Mucosa of stomach (tissue), 1 donor: ENCODE results near the gene STK24.

Experiments used
- H3K27me3 ChIP-seq: one replicate; pipeline ENCODE4 v1.7.0; 2013; ENCODE audit warnings: mild to moderate bottlenecking, low read length; ENCODE audit not compliant: control insufficient read depth, insufficient read depth
- H3K36me3 ChIP-seq: one replicate; pipeline ENCODE4 v1.7.0; 2013; ENCODE audit warnings: low read length; ENCODE audit not compliant: control insufficient read depth, insufficient read depth
- H3K4me1 ChIP-seq: one replicate; pipeline ENCODE4 v1.7.0; 2013; ENCODE audit warnings: mild to moderate bottlenecking, low read length; ENCODE audit not compliant: control insufficient read depth, insufficient read depth
- H3K4me3 ChIP-seq: one replicate; pipeline ENCODE4 v1.7.0; 2013; ENCODE audit warnings: low read length
- H3K9ac ChIP-seq: one replicate; pipeline ENCODE4 v1.7.0; 2013; ENCODE audit warnings: mild to moderate bottlenecking, low read length, moderate library complexity
- H3K9me3 ChIP-seq: one replicate; pipeline ENCODE4 v1.7.0; 2013; ENCODE audit warnings: mild to moderate bottlenecking, low read length, moderate library complexity; ENCODE audit not compliant: control insufficient read depth
- donor health status: Pancreatic carcinoma.

The STK24 gene

GRCh38 chr13:98565726-98566565 is 11.0 kb downstream of the STK24 start:
- Histone ChIP-seq H3K9me3 (no peaks in the 10 kb centered on the region), H3K4me1 (peaks cover 58% of the 10 kb centered on the region), H3K9ac (peak overlapping the region; percentile 37), H3K36me3 (no peaks in the 10 kb centered on the region), H3K27me3 (no peaks in the 10 kb centered on the region), H3K4me3 (no peak overlapping the region)

GRCh38 chr13:98564204-98564603 is 12.7 kb downstream of the STK24 start:
- no peaks in the 10 kb centered on the region for H3K9me3 ChIP-seq
- no peak overlapping the region for H3K4me3 ChIP-seq
- H3K9ac ChIP-seq, result no peak overlapping the region
- H3K27me3 ChIP-seq, result no peaks in the 10 kb centered on the region
- peaks cover 6% of the 10 kb centered on the region for H3K36me3 ChIP-seq
- peaks cover 47% of the 10 kb centered on the region for H3K4me1 ChIP-seq

GRCh38 chr13:98563071-98563470 is 13.8 kb downstream of the STK24 start:
- Histone ChIP-seq H3K4me3 (no peak overlapping the region), H3K27me3 (no peaks in the 10 kb centered on the region), H3K36me3 (peaks cover 6% of the 10 kb centered on the region), H3K9me3 (no peaks in the 10 kb centered on the region), H3K4me1 (peaks cover 49% of the 10 kb centered on the region), H3K9ac (no peak overlapping the region)

GRCh38 chr13:98559169-98559568 is 17.7 kb downstream of the STK24 start:
- no peaks in the 10 kb centered on the region for H3K9me3 ChIP-seq
- H3K36me3 ChIP-seq, result peaks cover 6% of the 10 kb centered on the region
- peaks cover 45% of the 10 kb centered on the region for H3K4me1 ChIP-seq
- H3K9ac ChIP-seq, result no peak overlapping the region
- no peaks in the 10 kb centered on the region for H3K27me3 ChIP-seq
- no peak overlapping the region for H3K4me3 ChIP-seq

GRCh38 chr13:98557937-98558792 is 18.7 kb downstream of the STK24 start:
- no peak overlapping the region for H3K9ac ChIP-seq
- H3K27me3 ChIP-seq, result no peaks in the 10 kb centered on the region
- no peak overlapping the region for H3K4me3 ChIP-seq
- no peaks in the 10 kb centered on the region for H3K9me3 ChIP-seq
- H3K4me1 ChIP-seq, result peaks cover 52% of the 10 kb centered on the region
- H3K36me3 ChIP-seq, result peaks cover 6% of the 10 kb centered on the region

- H3K36me3 ChIP-seq, result peaks cover 6% of the 10 kb centered on the region
- H3K9me3 ChIP-seq, result no peaks in the 10 kb centered on the region
- H3K4me1 ChIP-seq, result peaks cover 52% of the 10 kb centered on the region
- H3K4me3 ChIP-seq, result no peak overlapping the region
- no peaks in the 10 kb centered on the region for H3K27me3 ChIP-seq
- peak overlapping the region; percentile 3 for H3K9ac ChIP-seq
Observed at GRCh38 chr13:98556968-98557631, 19.8 kb downstream of the STK24 start.

- H3K36me3 ChIP-seq, result peaks cover 6% of the 10 kb centered on the region
- H3K27me3 ChIP-seq, result no peaks in the 10 kb centered on the region
- no peak overlapping the region for H3K9ac ChIP-seq
- H3K9me3 ChIP-seq, result no peaks in the 10 kb centered on the region
- H3K4me1 ChIP-seq, result peaks cover 50% of the 10 kb centered on the region
- no peak overlapping the region for H3K4me3 ChIP-seq
Observed at GRCh38 chr13:98556142-98556816, 20.6 kb downstream of the STK24 start.

GRCh38 chr13:98549728-98550317 is 27.1 kb downstream of the STK24 start:
- H3K4me1 ChIP-seq, result peaks cover 37% of the 10 kb centered on the region
- no peaks in the 10 kb centered on the region for H3K27me3 ChIP-seq
- H3K4me3 ChIP-seq, result no peak overlapping the region
- peaks cover 7% of the 10 kb centered on the region for H3K36me3 ChIP-seq
- no peak overlapping the region for H3K9ac ChIP-seq
- H3K9me3 ChIP-seq, result no peaks in the 10 kb centered on the region

GRCh38 chr13:98549006-98549727 is 27.7 kb downstream of the STK24 start:
- Histone ChIP-seq H3K4me1 (peaks cover 35% of the 10 kb centered on the region), H3K9me3 (no peaks in the 10 kb centered on the region)

GRCh38 chr13:98548230-98548629 is 28.7 kb downstream of the STK24 start:
- no peaks in the 10 kb centered on the region for H3K9me3 ChIP-seq
- no peak overlapping the region for H3K4me3 ChIP-seq
- H3K36me3 ChIP-seq, result peaks cover 7% of the 10 kb centered on the region
- H3K9ac ChIP-seq, result no peak overlapping the region
- H3K27me3 ChIP-seq, result no peaks in the 10 kb centered on the region
- H3K4me1 ChIP-seq, result peaks cover 37% of the 10 kb centered on the region

More at GRCh38 chr13:98549006-98549727, 27.7 kb downstream of the STK24 start:
- Histone ChIP-seq H3K4me3 (no peak overlapping the region), H3K36me3 (peaks cover 7% of the 10 kb centered on the region), H3K27me3 (no peaks in the 10 kb centered on the region), H3K9ac (no peak overlapping the region)

- H3K9ac ChIP-seq, result no peak overlapping the region
- H3K27me3 ChIP-seq, result no peaks in the 10 kb centered on the region
- peaks cover 7% of the 10 kb centered on the region for H3K36me3 ChIP-seq
- peaks cover 44% of the 10 kb centered on the region for H3K4me1 ChIP-seq
- H3K4me3 ChIP-seq, result no peak overlapping the region
- H3K9me3 ChIP-seq, result no peaks in the 10 kb centered on the region
Observed at GRCh38 chr13:98547455-98547854, 29.5 kb downstream of the STK24 start.
